OCI-LY7 (cell line): Measurements from ENCODE around the gene POP4.

Experiments used
- EZH2phosphoT487 ChIP-seq: fragments of 200-600 bp; sonication (generic); IDR thresholded peaks from 2 replicates; pipeline ENCODE4 v1.6.1; 2018; ENCODE audit warnings: low read depth, borderline replicate concordance, mild to moderate bottlenecking, mixed run types, antibody characterized with exemption, low read length, moderate library complexity, mixed read lengths
- TF ChIP-seq, protein P1 (sequence below): fragments of 200-600 bp; sonication (generic); conservative IDR thresholded peaks from 2 replicates; pipeline ENCODE4 v1.5.1; 2014; ENCODE audit warnings: mild to moderate bottlenecking, antibody characterized with exemption, low read length, moderate library complexity, mixed read lengths

DNA sequence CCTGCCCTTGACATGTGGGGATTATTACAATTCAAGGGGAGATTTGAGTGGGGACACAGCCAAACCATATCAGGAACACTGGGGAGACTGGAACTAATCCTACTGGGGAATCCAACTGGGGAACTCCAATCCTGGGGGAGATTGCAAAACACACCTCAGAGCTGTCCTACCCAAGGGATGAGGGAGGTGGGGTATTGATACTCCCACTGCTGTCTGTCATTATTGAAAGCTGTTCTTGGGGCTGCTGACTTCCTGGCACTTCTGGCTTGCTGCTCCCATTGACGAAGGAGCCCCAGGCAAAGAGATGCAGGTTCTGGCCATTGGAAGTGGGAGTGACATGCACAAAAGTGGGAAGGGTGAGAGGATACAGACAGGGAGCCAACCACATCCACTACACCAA, 24.7 kb upstream of the POP4 start:
- TF ChIP-seq, protein P1, sequence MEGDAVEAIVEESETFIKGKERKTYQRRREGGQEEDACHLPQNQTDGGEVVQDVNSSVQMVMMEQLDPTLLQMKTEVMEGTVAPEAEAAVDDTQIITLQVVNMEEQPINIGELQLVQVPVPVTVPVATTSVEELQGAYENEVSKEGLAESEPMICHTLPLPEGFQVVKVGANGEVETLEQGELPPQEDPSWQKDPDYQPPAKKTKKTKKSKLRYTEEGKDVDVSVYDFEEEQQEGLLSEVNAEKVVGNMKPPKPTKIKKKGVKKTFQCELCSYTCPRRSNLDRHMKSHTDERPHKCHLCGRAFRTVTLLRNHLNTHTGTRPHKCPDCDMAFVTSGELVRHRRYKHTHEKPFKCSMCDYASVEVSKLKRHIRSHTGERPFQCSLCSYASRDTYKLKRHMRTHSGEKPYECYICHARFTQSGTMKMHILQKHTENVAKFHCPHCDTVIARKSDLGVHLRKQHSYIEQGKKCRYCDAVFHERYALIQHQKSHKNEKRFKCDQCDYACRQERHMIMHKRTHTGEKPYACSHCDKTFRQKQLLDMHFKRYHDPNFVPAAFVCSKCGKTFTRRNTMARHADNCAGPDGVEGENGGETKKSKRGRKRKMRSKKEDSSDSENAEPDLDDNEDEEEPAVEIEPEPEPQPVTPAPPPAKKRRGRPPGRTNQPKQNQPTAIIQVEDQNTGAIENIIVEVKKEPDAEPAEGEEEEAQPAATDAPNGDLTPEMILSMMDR, result no peak
- TF ChIP-seq EZH2phosphoT487, result no peak
